ENCODE measurements around the gene PUS7L. TPM values are rescaled to one million over a fixed set of nuclear protein-coding genes. Genes with fewer than 3 reads are reported as not detected.

PUS7L gene
- total RNA-seq, 1 donor from 2014 or later, result 13.0 TPM

DNA sequence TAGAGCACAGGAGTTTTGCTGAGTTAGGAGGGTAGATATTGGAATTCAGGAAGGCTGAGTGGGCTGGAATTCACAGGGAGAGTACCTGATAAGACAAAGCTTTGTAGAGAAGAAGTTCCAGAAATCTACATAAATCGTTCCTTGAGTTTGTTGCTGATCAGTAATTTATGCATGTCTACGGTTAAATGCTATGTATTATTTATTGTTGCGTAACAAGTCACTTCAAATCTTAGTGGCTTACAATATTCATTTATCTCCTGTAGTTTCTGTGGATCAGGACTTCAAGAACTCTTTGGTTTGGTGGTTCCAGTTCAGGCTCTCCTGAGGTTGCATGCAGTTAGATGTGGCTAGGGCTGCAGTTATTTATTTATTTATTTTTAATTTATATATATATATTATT, 7.8 kb downstream of the PUS7L start:
- TF ChIP-seq, protein P1, sequence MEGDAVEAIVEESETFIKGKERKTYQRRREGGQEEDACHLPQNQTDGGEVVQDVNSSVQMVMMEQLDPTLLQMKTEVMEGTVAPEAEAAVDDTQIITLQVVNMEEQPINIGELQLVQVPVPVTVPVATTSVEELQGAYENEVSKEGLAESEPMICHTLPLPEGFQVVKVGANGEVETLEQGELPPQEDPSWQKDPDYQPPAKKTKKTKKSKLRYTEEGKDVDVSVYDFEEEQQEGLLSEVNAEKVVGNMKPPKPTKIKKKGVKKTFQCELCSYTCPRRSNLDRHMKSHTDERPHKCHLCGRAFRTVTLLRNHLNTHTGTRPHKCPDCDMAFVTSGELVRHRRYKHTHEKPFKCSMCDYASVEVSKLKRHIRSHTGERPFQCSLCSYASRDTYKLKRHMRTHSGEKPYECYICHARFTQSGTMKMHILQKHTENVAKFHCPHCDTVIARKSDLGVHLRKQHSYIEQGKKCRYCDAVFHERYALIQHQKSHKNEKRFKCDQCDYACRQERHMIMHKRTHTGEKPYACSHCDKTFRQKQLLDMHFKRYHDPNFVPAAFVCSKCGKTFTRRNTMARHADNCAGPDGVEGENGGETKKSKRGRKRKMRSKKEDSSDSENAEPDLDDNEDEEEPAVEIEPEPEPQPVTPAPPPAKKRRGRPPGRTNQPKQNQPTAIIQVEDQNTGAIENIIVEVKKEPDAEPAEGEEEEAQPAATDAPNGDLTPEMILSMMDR (IDR thresholded peaks at IDR 0.05), result no peak
- TF ChIP-seq POLR2A (IDR thresholded peaks at IDR 0.05) (no peak), POLR2AphosphoS5 (IDR thresholded peaks at IDR 0.05; ENCODE audit: insufficient read depth in 1 of 2, low read depth in 1 of 2) (no peak)
- no peaks in the 10 kb centered on the region for H3K4me1 ChIP-seq
- H3K4me3 ChIP-seq, result no peak overlapping the region
- peaks cover 0 to 9% of the 10 kb centered on the region in 2 donors for H3K36me3 ChIP-seq
- intact Hi-C loops (cut with DNase I), result loop anchor here (5.0 kb wide), 1 partner anchor 1781 kb away; no protein-coding TSS in a partner anchor
- no peaks in the 10 kb centered on the region for H3K9me3 ChIP-seq
- no peak for DNase-seq (ENCODE audit: extremely low spot score in 2 of 2)
- H3K27ac ChIP-seq, result no peak overlapping the region
- H3K27me3 ChIP-seq, result no peaks in the 10 kb centered on the region

DNA sequence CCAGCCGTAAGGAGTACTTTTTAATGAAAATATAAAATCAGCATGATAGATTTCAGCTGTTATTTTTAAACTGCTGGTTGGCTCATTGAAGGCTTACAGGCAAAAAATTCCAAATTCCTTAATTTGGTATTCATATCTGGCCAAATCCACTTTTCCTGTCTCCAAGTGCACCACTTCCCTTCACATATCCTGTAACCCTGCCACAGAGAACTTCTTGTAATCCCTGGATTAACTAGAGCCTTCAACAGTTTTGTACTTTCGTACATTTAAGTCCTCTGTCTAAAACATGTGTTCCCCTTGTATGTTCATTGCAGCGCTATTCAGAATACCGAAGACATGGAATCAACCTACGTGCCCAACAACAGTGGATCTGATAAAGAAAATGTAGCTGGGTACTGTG, 9.6 kb downstream of the PUS7L start:
- intact Hi-C loops (cut with DNase I), result no loop called here
- no peak for DNase-seq (ENCODE audit: extremely low spot score in 2 of 2)

GRCh38 chr12:43744826-43745225, 13.8 kb downstream of the PUS7L start:
- intact Hi-C loops (cut with DNase I), result no loop called here
- Histone ChIP-seq H3K27ac (no peak overlapping the region), H3K4me1 (no peaks in the 10 kb centered on the region), H3K4me3 (no peak overlapping the region), H3K9me3 (no peaks in the 10 kb centered on the region), H3K36me3 (peaks cover 0 to 10% of the 10 kb centered on the region in 2 donors), H3K27me3 (no peaks in the 10 kb centered on the region)
- TF ChIP-seq, protein P1 (IDR thresholded peaks at IDR 0.05), result no peak
- no peak for TF ChIP-seq POLR2A (IDR thresholded peaks at IDR 0.05)
- no peak for TF ChIP-seq POLR2AphosphoS5 (IDR thresholded peaks at IDR 0.05; ENCODE audit: insufficient read depth in 1 of 2, low read depth in 1 of 2)
- DNase-seq (ENCODE audit: extremely low spot score in 2 of 2), result no peak

More for the DNA sequence above, 9.6 kb downstream of the PUS7L start:
- no peaks in the 10 kb centered on the region for H3K27me3 ChIP-seq
- no peak overlapping the region for H3K27ac ChIP-seq
- H3K4me1 ChIP-seq, result no peaks in the 10 kb centered on the region
- TF ChIP-seq, protein P1 (IDR thresholded peaks at IDR 0.05), result no peak
- no peak for TF ChIP-seq POLR2A (IDR thresholded peaks at IDR 0.05)
- no peak for TF ChIP-seq POLR2AphosphoS5 (IDR thresholded peaks at IDR 0.05; ENCODE audit: insufficient read depth in 1 of 2, low read depth in 1 of 2)
- no peaks in the 10 kb centered on the region for H3K9me3 ChIP-seq
- peaks cover 0 to 10% of the 10 kb centered on the region in 2 donors for H3K36me3 ChIP-seq
- no peak overlapping the region for H3K4me3 ChIP-seq

DNA sequence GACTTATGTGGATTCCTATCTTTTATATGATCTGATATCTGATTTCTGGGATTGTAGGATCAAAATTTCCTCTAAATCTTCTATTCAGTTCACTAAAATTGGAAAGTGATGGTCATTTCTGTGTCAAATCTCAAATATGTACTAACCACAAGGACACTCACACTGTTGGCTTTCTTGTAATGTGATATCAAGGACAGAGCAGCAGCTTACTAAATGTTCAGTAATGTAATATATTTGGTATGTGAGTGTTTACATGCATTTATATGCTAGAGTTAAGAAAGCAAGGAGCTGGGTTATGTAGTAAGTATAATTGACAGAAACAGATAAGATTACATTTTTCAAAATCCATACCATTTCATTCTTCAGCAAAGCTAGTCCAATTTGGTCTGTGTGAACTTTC, 16.5 kb downstream of the PUS7L start:
- no peak for DNase-seq (ENCODE audit: extremely low spot score in 2 of 2)
- peaks cover 0 to 10% of the 10 kb centered on the region in 2 donors for H3K36me3 ChIP-seq
- no peak overlapping the region for H3K4me3 ChIP-seq
- H3K9me3 ChIP-seq, result no peaks in the 10 kb centered on the region
- H3K27me3 ChIP-seq, result no peaks in the 10 kb centered on the region
- no peak overlapping the region for H3K27ac ChIP-seq
- H3K4me1 ChIP-seq, result no peaks in the 10 kb centered on the region
- intact Hi-C loops (cut with DNase I), result no loop called here
- TF ChIP-seq POLR2A (IDR thresholded peaks at IDR 0.05), result no peak
- TF ChIP-seq, protein P1 (IDR thresholded peaks at IDR 0.05), result no peak
- no peak for TF ChIP-seq POLR2AphosphoS5 (IDR thresholded peaks at IDR 0.05; ENCODE audit: insufficient read depth in 1 of 2, low read depth in 1 of 2)

DNA sequence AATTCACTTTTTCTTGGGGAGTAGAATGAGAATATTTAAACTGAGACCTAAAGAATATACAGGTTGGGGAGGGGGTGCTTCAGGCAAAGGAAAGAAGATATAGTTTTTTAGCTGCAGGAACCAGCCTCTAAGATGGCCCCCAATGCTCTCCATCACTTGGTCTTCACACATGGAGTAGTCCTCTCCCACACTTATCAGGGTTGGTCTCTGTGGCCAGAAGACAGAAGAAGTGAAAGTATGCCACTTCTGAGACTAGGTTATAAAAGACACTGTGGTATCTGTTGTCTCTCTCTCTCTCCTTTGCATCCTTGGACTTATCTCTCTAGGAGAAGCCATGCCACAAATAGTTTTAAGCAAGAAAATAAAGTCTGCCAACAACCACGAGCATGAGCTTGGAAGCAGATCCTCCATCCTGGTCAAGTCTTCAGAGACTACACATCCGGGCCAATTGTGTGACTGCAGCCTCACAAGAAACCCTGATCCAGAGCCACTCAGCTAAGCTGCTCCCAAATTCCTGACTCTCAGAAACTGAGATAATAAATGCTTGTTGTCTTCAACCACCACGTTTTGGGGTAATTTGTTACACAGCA, 18.0 kb downstream of the PUS7L start:
- Histone ChIP-seq H3K36me3 (peaks cover 0 to 17% of the 10 kb centered on the region in 2 donors), H3K4me3 (no peak overlapping the region)
- intact Hi-C loops (cut with DNase I), result no loop called here

More for the DNA sequence above, 18.0 kb downstream of the PUS7L start:
- Histone ChIP-seq H3K9me3 (no peaks in the 10 kb centered on the region), H3K27ac (no peak overlapping the region), H3K27me3 (no peaks in the 10 kb centered on the region), H3K4me1 (no peaks in the 10 kb centered on the region)
- no peak for TF ChIP-seq POLR2AphosphoS5 (IDR thresholded peaks at IDR 0.05; ENCODE audit: insufficient read depth in 1 of 2, low read depth in 1 of 2)
- no peak for TF ChIP-seq POLR2A (IDR thresholded peaks at IDR 0.05)
- TF ChIP-seq, protein P1 (IDR thresholded peaks at IDR 0.05), result no peak
- no peak for DNase-seq (ENCODE audit: extremely low spot score in 2 of 2)
